OCI-LY7 (cell line): ENCODE data around the gene TRMT11. TPM values are rescaled to one million over a fixed set of nuclear protein-coding genes. Genes with fewer than 3 reads are reported as not detected.

ENCODE experiments used
- BruUV-seq: library from RNA; stranded (reverse); fragments of 400-500 nt; replicated peaks from 2 replicates; lab custom pipeline; 2021; lab: Mats Ljungman, UMichigan
- CTCF ChIA-PET: fragments of 300-600 bp; sonication (Branson Sonifier 250); formaldehyde crosslinking; loops from one replicate; lab custom pipeline; 2022; ENCODE audit warnings: antibody characterized with exemption; ENCODE audit not compliant: unreplicated experiment; lab: Charles Lee
- POLR2A ChIA-PET: fragments of 300-600 bp; sonication (Branson Sonifier 250); formaldehyde crosslinking; loops from one replicate; lab custom pipeline; 2022; ENCODE audit warnings: antibody characterized with exemption; lab: Charles Lee
- DNase-seq: peaks from one replicate; pipeline ENCODE4 v3.0.0-alpha.2; 2015; ENCODE audit warnings: low spot score
- H2AFZ ChIP-seq: fragments of 200-600 bp; sonication (generic), shearing (Covaris generic); 2 replicates; pipeline ENCODE4 v1.6.1; 2014; ENCODE audit warnings: mild to moderate bottlenecking, antibody characterized with exemption, low read length, moderate library complexity
- H3K27ac ChIP-seq: fragments of 200-600 bp; sonication (generic); 2 replicates; pipeline ENCODE4 v1.5.1; 2014; ENCODE audit warnings: mixed run types, low read depth, mild to moderate bottlenecking, moderate library complexity, low read length, inconsistent platforms; ENCODE audit not compliant: poor library complexity, severe bottlenecking
- H3K36me3 ChIP-seq: fragments of 200-600 bp; sonication (generic); 2 replicates; pipeline ENCODE4 v1.6.1; 2014; ENCODE audit warnings: mild to moderate bottlenecking, antibody characterized with exemption, low read length, moderate library complexity, mixed read lengths; ENCODE audit not compliant: insufficient read depth
- H3K4me1 ChIP-seq: fragments of 200-600 bp; sonication (generic); 2 replicates; pipeline ENCODE4 v1.5.1; 2014; ENCODE audit warnings: mild to moderate bottlenecking, low read length; ENCODE audit not compliant: insufficient read depth, poor library complexity, severe bottlenecking
- H3K4me2 ChIP-seq: fragments of 200-600 bp; sonication (generic); 2 replicates; pipeline ENCODE4 v1.6.1; 2014; ENCODE audit warnings: mild to moderate bottlenecking, low read length
- H3K4me3 ChIP-seq: fragments of 200-600 bp; sonication (generic); 2 replicates; pipeline ENCODE4 v1.5.1; 2014; ENCODE audit warnings: mild to moderate bottlenecking, low read depth, low read length; ENCODE audit not compliant: poor library complexity, severe bottlenecking
- H3K79me2 ChIP-seq: fragments of 200-600 bp; sonication (generic); 2 replicates; pipeline ENCODE4 v1.6.1; 2016; ENCODE audit warnings: low read depth, mild to moderate bottlenecking, low read length, moderate library complexity, mixed read lengths; ENCODE audit not compliant: insufficient read depth
- H3K9me2 ChIP-seq: fragments of 200-600 bp; sonication (generic); 2 replicates; pipeline ENCODE4 v1.6.1; 2016; ENCODE audit warnings: mild to moderate bottlenecking, low read length, mixed read lengths; ENCODE audit not compliant: insufficient read depth
- H3K9me3 ChIP-seq: fragments of 200-600 bp; sonication (generic); 2 replicates; pipeline ENCODE4 v1.6.1; 2014; ENCODE audit warnings: mild to moderate bottlenecking, mixed run types, low read length, mixed read lengths
- H4K20me1 ChIP-seq: fragments of 200-600 bp; sonication (generic); 2 replicates; pipeline ENCODE4 v1.6.1; 2014; ENCODE audit warnings: mild to moderate bottlenecking, antibody characterized with exemption, low read length, moderate library complexity, mixed read lengths; ENCODE audit not compliant: insufficient read depth
- EZH2phosphoT487 ChIP-seq: fragments of 200-600 bp; sonication (generic); IDR thresholded peaks from 2 replicates; pipeline ENCODE4 v1.6.1; 2018; ENCODE audit warnings: low read depth, borderline replicate concordance, mild to moderate bottlenecking, mixed run types, antibody characterized with exemption, low read length, moderate library complexity, mixed read lengths
- intact Hi-C: fragments of 100-400 bp; cut with micrococcal nuclease; formaldehyde crosslinking; loops from one replicate; pipeline ENCODE4 v1.10.0; 2022; ENCODE audit not compliant: unreplicated experiment
- total RNA-seq, 2 experiments: library from RNA; depleted of rRNA in 1 of 2; stranded (reverse); fragments of >200 nt in 1 of 2; shearing (Covaris generic) in 1 of 2; gene quantifications; 2 replicates each; pipeline ENCODE4 v1.2.3, GENCODE V29; 2014 to 2022
- TF ChIP-seq, protein P1 (sequence below): fragments of 200-600 bp; sonication (generic); conservative IDR thresholded peaks from 2 replicates; pipeline ENCODE4 v1.5.1; 2014; ENCODE audit warnings: mild to moderate bottlenecking, antibody characterized with exemption, low read length, moderate library complexity, mixed read lengths

Gene TRMT11
- total RNA-seq, 2 experiments from 2014 or later = 32.9 to 46.8 TPM

DNA sequence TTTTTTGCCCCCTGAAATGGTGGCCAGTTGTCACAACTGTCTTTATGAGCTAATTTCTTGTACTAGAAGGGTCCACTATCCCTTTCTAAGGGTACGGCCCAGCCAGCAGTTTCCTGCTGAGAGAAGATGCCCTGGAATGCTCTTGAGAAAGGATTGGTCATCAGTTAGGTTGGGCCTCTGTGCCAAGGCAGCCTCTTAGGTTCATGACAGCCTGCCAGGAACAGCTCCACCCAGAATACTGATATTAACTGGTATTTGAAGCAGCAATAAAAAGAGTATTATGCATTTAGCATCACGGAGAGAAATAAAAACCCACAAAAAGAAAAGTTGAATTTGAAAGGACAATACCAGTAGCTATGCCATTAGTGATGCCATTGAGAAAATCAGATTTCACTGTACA, 38.7 kb upstream of the TRMT11 start:
- Histone ChIP-seq H2AFZ (no peak overlapping the region), H3K9me2 (no peaks in the 10 kb centered on the region), H3K4me2 (no peak overlapping the region), H3K36me3 (no peaks in the 10 kb centered on the region), H3K4me3 (no peak overlapping the region), H3K79me2 (no peaks in the 10 kb centered on the region), H3K4me1 (peaks cover 5% of the 10 kb centered on the region), H3K27ac (no peak overlapping the region), H4K20me1 (no peaks in the 10 kb centered on the region), H3K9me3 (no peaks in the 10 kb centered on the region)
- no peak for TF ChIP-seq EZH2phosphoT487
- BruUV-seq = no TSS peak
- intact Hi-C loops = no loop called here
- ChIA-PET POLR2A (interaction anchor here (0.8 to 1.3 kb wide), 4 partner anchors 8 to 27 kb away, joined by 3 to 6 read pairs (median 4); partner anchors contain the start of gene HINT3), CTCF (no interaction called here)
- no peak for DNase-seq

DNA sequence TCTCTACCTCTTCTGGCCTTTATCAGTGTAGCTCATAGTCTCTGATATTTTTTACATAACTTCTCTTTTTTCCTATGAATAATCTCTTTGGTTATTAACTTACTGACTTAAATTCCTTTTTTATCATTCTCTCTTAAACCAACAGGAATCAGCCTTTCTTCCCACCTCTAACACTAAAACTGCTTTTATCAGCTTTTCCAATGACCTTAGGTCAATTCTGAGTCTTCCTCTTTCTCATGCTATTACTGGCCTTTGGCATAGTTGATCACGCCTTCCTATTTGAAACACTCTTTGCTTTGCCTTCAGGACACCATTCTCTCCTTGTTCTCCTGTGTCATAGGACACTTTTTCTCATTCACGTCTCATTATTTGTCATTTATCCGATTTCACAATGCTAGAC, 37.9 kb upstream of the TRMT11 start:
- no peak overlapping the region for H3K4me2 ChIP-seq
- H2AFZ ChIP-seq = no peak overlapping the region
- H3K79me2 ChIP-seq = no peaks in the 10 kb centered on the region
- peaks cover 5% of the 10 kb centered on the region for H3K4me1 ChIP-seq
- no peak overlapping the region for H3K27ac ChIP-seq
- DNase-seq = no peak
- ChIA-PET POLR2A (interaction anchor here (0.8 to 1.3 kb wide), 3 partner anchors 8 to 25 kb away, joined by 3 to 6 read pairs (median 5); partner anchors contain the start of gene HINT3), CTCF (no interaction called here)
- TF ChIP-seq EZH2phosphoT487 = no peak
- TF ChIP-seq, protein P1, sequence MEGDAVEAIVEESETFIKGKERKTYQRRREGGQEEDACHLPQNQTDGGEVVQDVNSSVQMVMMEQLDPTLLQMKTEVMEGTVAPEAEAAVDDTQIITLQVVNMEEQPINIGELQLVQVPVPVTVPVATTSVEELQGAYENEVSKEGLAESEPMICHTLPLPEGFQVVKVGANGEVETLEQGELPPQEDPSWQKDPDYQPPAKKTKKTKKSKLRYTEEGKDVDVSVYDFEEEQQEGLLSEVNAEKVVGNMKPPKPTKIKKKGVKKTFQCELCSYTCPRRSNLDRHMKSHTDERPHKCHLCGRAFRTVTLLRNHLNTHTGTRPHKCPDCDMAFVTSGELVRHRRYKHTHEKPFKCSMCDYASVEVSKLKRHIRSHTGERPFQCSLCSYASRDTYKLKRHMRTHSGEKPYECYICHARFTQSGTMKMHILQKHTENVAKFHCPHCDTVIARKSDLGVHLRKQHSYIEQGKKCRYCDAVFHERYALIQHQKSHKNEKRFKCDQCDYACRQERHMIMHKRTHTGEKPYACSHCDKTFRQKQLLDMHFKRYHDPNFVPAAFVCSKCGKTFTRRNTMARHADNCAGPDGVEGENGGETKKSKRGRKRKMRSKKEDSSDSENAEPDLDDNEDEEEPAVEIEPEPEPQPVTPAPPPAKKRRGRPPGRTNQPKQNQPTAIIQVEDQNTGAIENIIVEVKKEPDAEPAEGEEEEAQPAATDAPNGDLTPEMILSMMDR = no peak
- no peaks in the 10 kb centered on the region for H3K9me3 ChIP-seq
- H3K4me3 ChIP-seq = no peak overlapping the region
- H4K20me1 ChIP-seq = no peaks in the 10 kb centered on the region
- H3K9me2 ChIP-seq = no peaks in the 10 kb centered on the region
- intact Hi-C loops = no loop called here
- no peaks in the 10 kb centered on the region for H3K36me3 ChIP-seq
- no TSS peak for BruUV-seq

- POLR2A ChIA-PET = interaction anchor here (1.3 kb wide), 1 partner anchor 16 kb away, joined by 6 read pairs; no protein-coding TSS in a partner anchor
These were observed 37.3 kb upstream of the TRMT11 start for GRCh38 chr6:125949069-125949468.

More at GRCh38 chr6:125949069-125949468, 37.3 kb upstream of the TRMT11 start:
- no peaks in the 10 kb centered on the region for H3K79me2 ChIP-seq
- no peak overlapping the region for H3K4me2 ChIP-seq
- no peak overlapping the region for H3K4me3 ChIP-seq
- no peaks in the 10 kb centered on the region for H3K9me2 ChIP-seq
- H2AFZ ChIP-seq = no peak overlapping the region
- no peaks in the 10 kb centered on the region for H3K36me3 ChIP-seq
- BruUV-seq = no TSS peak
- TF ChIP-seq EZH2phosphoT487 = no peak
- H3K4me1 ChIP-seq = peaks cover 4% of the 10 kb centered on the region
- intact Hi-C loops = no loop called here
- H3K9me3 ChIP-seq = no peaks in the 10 kb centered on the region
- H4K20me1 ChIP-seq = no peaks in the 10 kb centered on the region
- no peak for DNase-seq
- CTCF ChIA-PET = no interaction called here
- H3K27ac ChIP-seq = no peak overlapping the region
